ENCODE measurements around the gene IGSF11. TPM values are rescaled to one million over a fixed set of nuclear protein-coding genes. Genes with fewer than 3 reads are reported as not detected.

Gene IGSF11
- total and polyA plus RNA-seq, 4 experiments from 2014 or later = 0.22 to 0.44 TPM; not detected in 2

GRCh38 chr3:118942195-118942594, 92.5 kb downstream of the IGSF11 start:
- Histone ChIP-seq H3K4me1 (ENCODE audit: insufficient read depth, low read length) (peaks cover 14% of the 10 kb centered on the region), H3K4me3 (ENCODE audit: low read length in 2 of 2) (no peak overlapping the region), H3K27me3 (ENCODE audit: insufficient read depth, low read length) (no peaks in the 10 kb centered on the region), H3K27ac (ENCODE audit: low read depth, low read length) (no peak overlapping the region), H3K9me3 (ENCODE audit: control insufficient read depth in 1 of 2, low read length in 2 of 2) (no peaks in the 10 kb centered on the region), H3K36me3 (ENCODE audit: insufficient read depth, low read length) (no peaks in the 10 kb centered on the region)
- POLR2A ChIA-PET (ENCODE audit: partially characterized antibody) = interaction anchor here (1.3 kb wide), 1 partner anchor 14 kb away, joined by 4 read pairs; no protein-coding TSS in a partner anchor
- CTCF ChIA-PET (ENCODE audit: partially characterized antibody) = interaction anchor here (1.2 to 1.3 kb wide), 2 partner anchors 13 to 93 kb away, joined by 3 read pairs; no protein-coding TSS in a partner anchor
- intact Hi-C loops (cut with micrococcal nuclease) = loop anchor here (5.0 kb wide), 1 partner anchor 40 kb away; no protein-coding TSS in a partner anchor
- Mint-ChIP-seq H3K4me3 (peak overlapping the region in 2 of 8 donors; percentile 6 to 37), H3K27me3 (peaks cover 0 to 1% of the 10 kb centered on the region in 2 donors), H3K9me3 (peaks cover 0 to 6% (median 1%) of the 10 kb centered on the region in 8 donors), H3K4me1 (peaks cover 11 to 35% (median 25%) of the 10 kb centered on the region in 4 donors), H3K27ac (peak overlapping the region in 2 of 7 donors; percentile 4 to 42), H3K36me3 (peaks cover 0 to 3% of the 10 kb centered on the region in 2 donors)
- DNase-seq = no peak

GRCh38 chr3:118941236-118941635, 93.4 kb downstream of the IGSF11 start:
- ChIA-PET CTCF (ENCODE audit: partially characterized antibody) (no interaction called here), POLR2A (ENCODE audit: partially characterized antibody) (no interaction called here)
- Histone ChIP-seq H3K27me3 (ENCODE audit: insufficient read depth, low read length) (no peaks in the 10 kb centered on the region), H3K27ac (ENCODE audit: low read depth, low read length) (no peak overlapping the region), H3K36me3 (ENCODE audit: insufficient read depth, low read length) (no peaks in the 10 kb centered on the region), H3K9me3 (ENCODE audit: control insufficient read depth in 1 of 2, low read length in 2 of 2) (no peaks in the 10 kb centered on the region), H3K4me3 (ENCODE audit: low read length in 2 of 2) (no peak overlapping the region), H3K4me1 (ENCODE audit: insufficient read depth, low read length) (peaks cover 14% of the 10 kb centered on the region)
- peaks cover 0 to 6% (median 1%) of the 10 kb centered on the region in 8 donors for H3K9me3 Mint-ChIP-seq
- peaks cover 0 to 1% of the 10 kb centered on the region in 2 donors for H3K27me3 Mint-ChIP-seq
- H3K4me1 Mint-ChIP-seq = peaks cover 11 to 27% (median 23%) of the 10 kb centered on the region in 4 donors
- no peak for DNase-seq
- no peak overlapping the region for H3K27ac Mint-ChIP-seq
- peaks cover 0 to 3% of the 10 kb centered on the region in 2 donors for H3K36me3 Mint-ChIP-seq
- H3K4me3 Mint-ChIP-seq = no peak overlapping the region
- intact Hi-C loops (cut with micrococcal nuclease) = loop anchor here (5.0 kb wide), 1 partner anchor 41 kb away; no protein-coding TSS in a partner anchor

GRCh38 chr3:118938183-118938961, 96.3 kb downstream of the IGSF11 start:
- CTCF ChIA-PET (ENCODE audit: partially characterized antibody) = no interaction called here
- H3K4me1 ChIP-seq (ENCODE audit: insufficient read depth, low read length) = peaks cover 14% of the 10 kb centered on the region
- H3K4me3 ChIP-seq (ENCODE audit: low read length in 2 of 2) = no peak overlapping the region
- peaks cover 11 to 23% (median 17%) of the 10 kb centered on the region in 4 donors for H3K4me1 Mint-ChIP-seq
- no peaks in the 10 kb centered on the region for H3K9me3 ChIP-seq (ENCODE audit: control insufficient read depth in 1 of 2, low read length in 2 of 2)
- H3K27ac Mint-ChIP-seq = peak overlapping the region in 1 of 7 donors; percentile 13
- no peak overlapping the region for H3K27ac ChIP-seq (ENCODE audit: low read depth, low read length)
- H3K27me3 Mint-ChIP-seq = no peaks in the 10 kb centered on the region
- peak overlapping the region in 1 of 8 donors; percentile 24 for H3K4me3 Mint-ChIP-seq
- POLR2A ChIA-PET (ENCODE audit: partially characterized antibody) = no interaction called here
- H3K27me3 ChIP-seq (ENCODE audit: insufficient read depth, low read length) = no peaks in the 10 kb centered on the region
- intact Hi-C loops (cut with micrococcal nuclease) = no loop called here
- peaks cover 0 to 6% (median under 1%) of the 10 kb centered on the region in 8 donors for H3K9me3 Mint-ChIP-seq
- peaks cover 0 to 3% of the 10 kb centered on the region in 2 donors for H3K36me3 Mint-ChIP-seq
- no peaks in the 10 kb centered on the region for H3K36me3 ChIP-seq (ENCODE audit: insufficient read depth, low read length)
- DNase-seq = no peak

GRCh38 chr3:118936811-118937210, 97.8 kb downstream of the IGSF11 start:
- no peak overlapping the region for H3K27ac Mint-ChIP-seq

GRCh38 chr3:118932822-118933558, 101.7 kb downstream of the IGSF11 start:
- intact Hi-C loops (cut with micrococcal nuclease) = no loop called here
- ChIA-PET CTCF (ENCODE audit: partially characterized antibody) (interaction anchor here (0.9 kb wide), 2 partner anchors 48 to 102 kb away, joined by 3 read pairs; partner anchors contain the start of gene IGSF11), POLR2A (ENCODE audit: partially characterized antibody) (no interaction called here)
- DNase-seq = no peak
- H3K4me1 Mint-ChIP-seq = peaks cover 0 to 4% (median under 1%) of the 10 kb centered on the region in 4 donors
- no peaks in the 10 kb centered on the region for H3K27me3 ChIP-seq (ENCODE audit: insufficient read depth, low read length)
- H3K36me3 Mint-ChIP-seq = no peaks in the 10 kb centered on the region
- H3K27ac Mint-ChIP-seq = no peak overlapping the region
- no peaks in the 10 kb centered on the region for H3K36me3 ChIP-seq (ENCODE audit: insufficient read depth, low read length)
- H3K4me3 Mint-ChIP-seq = no peak overlapping the region
- no peak overlapping the region for H3K4me3 ChIP-seq (ENCODE audit: low read length in 2 of 2)
- H3K9me3 ChIP-seq (ENCODE audit: control insufficient read depth in 1 of 2, low read length in 2 of 2) = no peaks in the 10 kb centered on the region
- H3K27me3 Mint-ChIP-seq = peaks cover 0 to 3% of the 10 kb centered on the region in 2 donors
- H3K9me3 Mint-ChIP-seq = no peaks in the 10 kb centered on the region
- H3K4me1 ChIP-seq (ENCODE audit: insufficient read depth, low read length) = no peaks in the 10 kb centered on the region
- H3K27ac ChIP-seq (ENCODE audit: low read depth, low read length) = no peak overlapping the region

More at GRCh38 chr3:118936811-118937210, 97.8 kb downstream of the IGSF11 start:
- intact Hi-C loops (cut with micrococcal nuclease) = no loop called here
- H3K4me1 ChIP-seq (ENCODE audit: insufficient read depth, low read length) = peaks cover 2% of the 10 kb centered on the region
- no peaks in the 10 kb centered on the region for H3K9me3 ChIP-seq (ENCODE audit: control insufficient read depth in 1 of 2, low read length in 2 of 2)
- no peaks in the 10 kb centered on the region for H3K27me3 Mint-ChIP-seq
- no peak for DNase-seq
- peaks cover 0 to 6% (median under 1%) of the 10 kb centered on the region in 8 donors for H3K9me3 Mint-ChIP-seq
- H3K36me3 ChIP-seq (ENCODE audit: insufficient read depth, low read length) = no peaks in the 10 kb centered on the region
- H3K36me3 Mint-ChIP-seq = peaks cover 0 to 3% of the 10 kb centered on the region in 2 donors
- H3K27me3 ChIP-seq (ENCODE audit: insufficient read depth, low read length) = no peaks in the 10 kb centered on the region
- no peak overlapping the region for H3K4me3 Mint-ChIP-seq
- no peak overlapping the region for H3K4me3 ChIP-seq (ENCODE audit: low read length in 2 of 2)
- H3K27ac ChIP-seq (ENCODE audit: low read depth, low read length) = no peak overlapping the region
- ChIA-PET POLR2A (ENCODE audit: partially characterized antibody) (no interaction called here), CTCF (ENCODE audit: partially characterized antibody) (no interaction called here)
- H3K4me1 Mint-ChIP-seq = peaks cover 0 to 15% (median 7%) of the 10 kb centered on the region in 4 donors

GRCh38 chr3:118931996-118932395, 102.7 kb downstream of the IGSF11 start:
- ChIA-PET POLR2A (ENCODE audit: partially characterized antibody) (no interaction called here), CTCF (ENCODE audit: partially characterized antibody) (interaction anchor here (0.9 kb wide), 1 partner anchor 47 kb away, joined by 3 read pairs; no protein-coding TSS in a partner anchor)
- Mint-ChIP-seq H3K4me3 (no peak overlapping the region), H3K36me3 (no peaks in the 10 kb centered on the region), H3K27ac (no peak overlapping the region), H3K27me3 (peaks cover 0 to 3% of the 10 kb centered on the region in 2 donors), H3K4me1 (peaks cover 0 to 4% (median 0%) of the 10 kb centered on the region in 4 donors), H3K9me3 (no peaks in the 10 kb centered on the region)
- Histone ChIP-seq H3K27me3 (ENCODE audit: insufficient read depth, low read length) (no peaks in the 10 kb centered on the region), H3K36me3 (ENCODE audit: insufficient read depth, low read length) (no peaks in the 10 kb centered on the region), H3K4me1 (ENCODE audit: insufficient read depth, low read length) (no peaks in the 10 kb centered on the region), H3K4me3 (ENCODE audit: low read length in 2 of 2) (no peak overlapping the region), H3K27ac (ENCODE audit: low read depth, low read length) (no peak overlapping the region), H3K9me3 (ENCODE audit: control insufficient read depth in 1 of 2, low read length in 2 of 2) (no peaks in the 10 kb centered on the region)
- intact Hi-C loops (cut with micrococcal nuclease) = no loop called here
- DNase-seq = no peak

- intact Hi-C loops (cut with micrococcal nuclease) = no loop called here
- no peak for DNase-seq
- Mint-ChIP-seq H3K36me3 (no peaks in the 10 kb centered on the region), H3K27me3 (peaks cover 2 to 4% of the 10 kb centered on the region in 2 donors), H3K27ac (no peak overlapping the region), H3K4me1 (peaks cover 0 to 4% (median 0%) of the 10 kb centered on the region in 4 donors), H3K9me3 (no peaks in the 10 kb centered on the region), H3K4me3 (no peak overlapping the region)
- Histone ChIP-seq H3K36me3 (ENCODE audit: insufficient read depth, low read length) (no peaks in the 10 kb centered on the region), H3K9me3 (ENCODE audit: control insufficient read depth in 1 of 2, low read length in 2 of 2) (no peaks in the 10 kb centered on the region), H3K27ac (ENCODE audit: low read depth, low read length) (no peak overlapping the region), H3K4me3 (ENCODE audit: low read length in 2 of 2) (no peak overlapping the region), H3K4me1 (ENCODE audit: insufficient read depth, low read length) (no peaks in the 10 kb centered on the region), H3K27me3 (ENCODE audit: insufficient read depth, low read length) (no peaks in the 10 kb centered on the region)
- ChIA-PET CTCF (ENCODE audit: partially characterized antibody) (no interaction called here), POLR2A (ENCODE audit: partially characterized antibody) (no interaction called here)
Measured at GRCh38 chr3:118927449-118927848, 107.2 kb downstream of the IGSF11 start.

Measured in CD4-positive, alpha-beta memory T cell (primary cell).